Umbilical cord (tissue), 2 donors: Measurements from ENCODE around the gene LRP1B. TPM values are rescaled to one million over a fixed set of nuclear protein-coding genes. Genes with fewer than 3 reads are reported as not detected.
A peak's percentile ranks its signal among the peaks of the same experiment; 100 is the strongest.

ENCODE experiments used
- DNase-seq: peaks from one replicate; pipeline ENCODE4 v3.0.0-alpha.2; 2015; ENCODE audit warnings: low spot score
- total RNA-seq: library from RNA; depleted of rRNA; stranded (reverse); fragments of >200 nt; gene quantifications from one replicate; pipeline ENCODE4 v1.2.3, GENCODE V29; 2014; ENCODE audit warnings: low replicate concordance; ENCODE audit not compliant: insufficient read depth

The LRP1B gene
- total RNA-seq, 1 donor from 2014 or later: 0.96 TPM

- DNase-seq: no peak
These were observed 436.6 kb downstream of the LRP1B start for GRCh38 chr2:141694180-141694579.

- DNase-seq: no peak
These were observed 438.0 kb downstream of the LRP1B start for GRCh38 chr2:141692829-141693228.

GRCh38 chr2:141676139-141676538 lies 454.7 kb downstream of the LRP1B start:
- no peak for DNase-seq

GRCh38 chr2:141666191-141666590 lies 464.6 kb downstream of the LRP1B start:
- DNase-seq: no peak

- DNase-seq: no peak
These were observed 470.6 kb downstream of the LRP1B start for GRCh38 chr2:141660232-141660631.

- no peak for DNase-seq
These were observed 476.5 kb downstream of the LRP1B start for GRCh38 chr2:141654311-141654710.

GRCh38 chr2:141653184-141653583 lies 477.6 kb downstream of the LRP1B start:
- no peak for DNase-seq

GRCh38 chr2:141652308-141652707 lies 478.5 kb downstream of the LRP1B start:
- no peak for DNase-seq

- DNase-seq: no peak
These were observed 483.5 kb downstream of the LRP1B start for GRCh38 chr2:141647353-141647752.

- DNase-seq: peak; percentile 53
These were observed 489.4 kb downstream of the LRP1B start for GRCh38 chr2:141641462-141641861.

- no peak for DNase-seq
These were observed 491.0 kb downstream of the LRP1B start for GRCh38 chr2:141639809-141640208.

- no peak for DNase-seq
These were observed 497.7 kb downstream of the LRP1B start for GRCh38 chr2:141633132-141633531.

- no peak for DNase-seq
These were observed 500.3 kb downstream of the LRP1B start for GRCh38 chr2:141630407-141630930.

- DNase-seq: no peak
These were observed 510.4 kb downstream of the LRP1B start for GRCh38 chr2:141620372-141620771.

GRCh38 chr2:141618457-141618856 lies 512.4 kb downstream of the LRP1B start:
- no peak for DNase-seq

- DNase-seq: no peak
These were observed 518.8 kb downstream of the LRP1B start for GRCh38 chr2:141611981-141612380.

- peak; percentile 16 for DNase-seq
These were observed 519.6 kb downstream of the LRP1B start for GRCh38 chr2:141611176-141611571.

- peak; percentile 8 for DNase-seq
These were observed 520.1 kb downstream of the LRP1B start for GRCh38 chr2:141610564-141611175.

- DNase-seq: no peak
These were observed 525.7 kb downstream of the LRP1B start for GRCh38 chr2:141605163-141605562.

GRCh38 chr2:141601511-141602152 lies 529.2 kb downstream of the LRP1B start:
- no peak for DNase-seq

GRCh38 chr2:141599721-141600120 lies 531.1 kb downstream of the LRP1B start:
- DNase-seq: no peak

- no peak for DNase-seq
These were observed 531.8 kb downstream of the LRP1B start for GRCh38 chr2:141598982-141599381.

- no peak for DNase-seq
These were observed 535.4 kb downstream of the LRP1B start for GRCh38 chr2:141595316-141595920.
